HUES6 (cell line): ENCODE data around the gene LGALS3.

Experiments
- H3K27ac ChIP-seq: 2 replicates; pipeline ENCODE4 v1.7.0; 2013; ENCODE audit warnings: low read depth, mild to moderate bottlenecking, low read length, inconsistent platforms
- H3K27me3 ChIP-seq: 2 replicates; pipeline ENCODE4 v1.6.1; 2013; ENCODE audit warnings: low read length; ENCODE audit not compliant: control insufficient read depth, insufficient read depth
- H3K36me3 ChIP-seq: 2 replicates; pipeline ENCODE4 v1.6.1; 2013; ENCODE audit warnings: low read length; ENCODE audit not compliant: control insufficient read depth, insufficient read depth
- H3K4me1 ChIP-seq: 2 replicates; pipeline ENCODE4 v1.6.1; 2013; ENCODE audit warnings: low read length; ENCODE audit not compliant: control insufficient read depth, insufficient read depth
- H3K4me3 ChIP-seq: 2 replicates; pipeline ENCODE4 v1.5.1; 2013; ENCODE audit warnings: low read depth, low read length
- H3K9ac ChIP-seq: one replicate; pipeline ENCODE4 v1.6.1; 2013; ENCODE audit warnings: mild to moderate bottlenecking, low read length
- H3K9me3 ChIP-seq: 2 replicates; pipeline ENCODE4 v1.6.1; 2013; ENCODE audit warnings: low read depth, low read length; ENCODE audit not compliant: control insufficient read depth, insufficient read depth

LGALS3 gene

GRCh38 chr14:55124774-55125386 is 4.2 kb upstream of the LGALS3 start:
- H3K36me3 ChIP-seq = no peaks in the 10 kb centered on the region
- H3K4me1 ChIP-seq = peaks cover 21% of the 10 kb centered on the region
- H3K9ac ChIP-seq = no peak overlapping the region
- H3K9me3 ChIP-seq = no peaks in the 10 kb centered on the region
- H3K27ac ChIP-seq = no peak overlapping the region
- no peak overlapping the region for H3K4me3 ChIP-seq
- H3K27me3 ChIP-seq = peaks cover 49% of the 10 kb centered on the region

GRCh38 chr14:55125403-55125802 is 3.6 kb upstream of the LGALS3 start:
- Histone ChIP-seq H3K27me3 (peaks cover 49% of the 10 kb centered on the region), H3K4me1 (peaks cover 20% of the 10 kb centered on the region), H3K4me3 (no peak overlapping the region), H3K9ac (no peak overlapping the region), H3K9me3 (no peaks in the 10 kb centered on the region), H3K36me3 (no peaks in the 10 kb centered on the region), H3K27ac (no peak overlapping the region)

- no peak overlapping the region for H3K9ac ChIP-seq
- no peak overlapping the region for H3K27ac ChIP-seq
- no peak overlapping the region for H3K4me3 ChIP-seq
- H3K27me3 ChIP-seq = peaks cover 55% of the 10 kb centered on the region
- H3K4me1 ChIP-seq = peaks cover 14% of the 10 kb centered on the region; the same call in 1 of the 2 replicates
- no peaks in the 10 kb centered on the region for H3K36me3 ChIP-seq
- no peaks in the 10 kb centered on the region for H3K9me3 ChIP-seq
Measured at GRCh38 chr14:55126034-55126433, 3.0 kb upstream of the LGALS3 start.

- H3K27ac ChIP-seq = no peak overlapping the region
- H3K27me3 ChIP-seq = peaks cover 65% of the 10 kb centered on the region
- no peak overlapping the region for H3K9ac ChIP-seq
- peaks cover 13% of the 10 kb centered on the region; the same call in 1 of the 2 replicates for H3K4me1 ChIP-seq
- H3K4me3 ChIP-seq = no peak overlapping the region
- H3K36me3 ChIP-seq = no peaks in the 10 kb centered on the region
- no peaks in the 10 kb centered on the region for H3K9me3 ChIP-seq
Measured at GRCh38 chr14:55126932-55127459, 2.1 kb upstream of the LGALS3 start.

- Histone ChIP-seq H3K4me3 (no peak overlapping the region), H3K9ac (no peak overlapping the region), H3K27me3 (peaks cover 65% of the 10 kb centered on the region), H3K27ac (no peak overlapping the region), H3K9me3 (no peaks in the 10 kb centered on the region), H3K36me3 (no peaks in the 10 kb centered on the region), H3K4me1 (peaks cover 8% of the 10 kb centered on the region; the same call in 1 of the 2 replicates)
Measured at GRCh38 chr14:55127460-55127951, 1.5 kb upstream of the LGALS3 start.

GRCh38 chr14:55128386-55129085 is 516 bp upstream of the LGALS3 start:
- Histone ChIP-seq H3K4me3 (peak overlapping the region; percentile 71), H3K4me1 (no peaks in the 10 kb centered on the region), H3K27ac (no peak overlapping the region), H3K27me3 (peaks cover 65% of the 10 kb centered on the region), H3K36me3 (no peaks in the 10 kb centered on the region), H3K9me3 (no peaks in the 10 kb centered on the region), H3K9ac (no peak overlapping the region)

- H3K9ac ChIP-seq = peak overlapping the region; percentile 54
- H3K27me3 ChIP-seq = peaks cover 65% of the 10 kb centered on the region
- H3K4me1 ChIP-seq = no peaks in the 10 kb centered on the region
- H3K9me3 ChIP-seq = no peaks in the 10 kb centered on the region
- H3K27ac ChIP-seq = no peak overlapping the region
- H3K36me3 ChIP-seq = no peaks in the 10 kb centered on the region
- H3K4me3 ChIP-seq = peak overlapping the region; percentile 71
Measured at GRCh38 chr14:55129428-55130195, 560 bp downstream of the LGALS3 start.

GRCh38 chr14:55130196-55130550 is 1.1 kb downstream of the LGALS3 start:
- no peak overlapping the region for H3K27ac ChIP-seq
- H3K4me1 ChIP-seq = no peaks in the 10 kb centered on the region
- peak overlapping the region; percentile 71 for H3K4me3 ChIP-seq
- no peaks in the 10 kb centered on the region for H3K36me3 ChIP-seq
- peaks cover 65% of the 10 kb centered on the region for H3K27me3 ChIP-seq
- H3K9ac ChIP-seq = no peak overlapping the region
- no peaks in the 10 kb centered on the region for H3K9me3 ChIP-seq

GRCh38 chr14:55131370-55132137 is 2.5 kb downstream of the LGALS3 start:
- no peaks in the 10 kb centered on the region for H3K9me3 ChIP-seq
- H3K27me3 ChIP-seq = peaks cover 53% of the 10 kb centered on the region
- H3K9ac ChIP-seq = no peak overlapping the region
- no peaks in the 10 kb centered on the region for H3K36me3 ChIP-seq
- H3K27ac ChIP-seq = no peak overlapping the region
- no peaks in the 10 kb centered on the region for H3K4me1 ChIP-seq
- H3K4me3 ChIP-seq = no peak overlapping the region

- H3K9ac ChIP-seq = no peak overlapping the region
- H3K9me3 ChIP-seq = no peaks in the 10 kb centered on the region
- H3K4me3 ChIP-seq = no peak overlapping the region
- H3K27ac ChIP-seq = no peak overlapping the region
- H3K4me1 ChIP-seq = no peaks in the 10 kb centered on the region
- H3K36me3 ChIP-seq = no peaks in the 10 kb centered on the region
- peaks cover 36% of the 10 kb centered on the region for H3K27me3 ChIP-seq
Measured at GRCh38 chr14:55133416-55133815, 4.4 kb downstream of the LGALS3 start.
